Prostate gland (tissue), 2 donors: Measurements from ENCODE around the gene UST. TPM values are rescaled to one million over a fixed set of nuclear protein-coding genes. Genes with fewer than 3 reads are reported as not detected.

Source experiments
- DNase-seq: peaks from one replicate; pipeline ENCODE4 v3.0.0-alpha.2; 2019; ENCODE audit warnings: low spot score
- H3K27ac ChIP-seq, 2 donors: fragments of 200-600 bp; sonication (generic); 2 replicates each; pipeline ENCODE4 v1.5.1; 2017 to 2019
- H3K27me3 ChIP-seq: fragments of 200-600 bp; sonication (generic); replicated peaks from 2 replicates; pipeline ENCODE4 v1.5.1; 2019; ENCODE audit not compliant: insufficient read depth
- H3K36me3 ChIP-seq, 2 donors: fragments of 200-600 bp; sonication (generic); 1 replicate in 1 of 2; 2 replicates in 1 of 2; pipeline versions ENCODE4 v1.5.1 to v1.8.1; 2017 to 2019
- H3K4me1 ChIP-seq: fragments of 200-600 bp; sonication (generic); replicated peaks from 2 replicates; pipeline ENCODE4 v1.5.1; 2019
- H3K4me3 ChIP-seq, 2 donors: fragments of 200-600 bp; sonication (generic); 2 replicates each; pipeline ENCODE4 v1.5.1; 2017 to 2019
- H3K9me3 ChIP-seq: fragments of 200-600 bp; sonication (generic); 2 replicates; pipeline ENCODE4 v1.5.1; 2017
- CTCF ChIP-seq, 4 experiments: fragments of 200-600 bp in 2 of 4; fragments of 450-650 bp in 2 of 4; sonication (generic) in 2 of 4; IDR thresholded peaks; 1 replicate in 3 of 4; 2 replicates in 1 of 4; pipeline ENCODE4 v1.5.1; 2016 to 2019; ENCODE audit warnings: antibody characterized with exemption in 4 of 4, mild to moderate bottlenecking in 2 of 4, moderate library complexity in 2 of 4
- POLR2A ChIP-seq: fragments of 450-650 bp; IDR thresholded peaks from one replicate; pipeline ENCODE4 v1.6.1; 2016; ENCODE audit warnings: antibody characterized with exemption, mild to moderate bottlenecking
- POLR2AphosphoS5 ChIP-seq: sonication (generic); formaldehyde crosslinking; IDR thresholded peaks from one replicate; pipeline ENCODE4 v1.6.1; 2017; ENCODE audit warnings: antibody characterized with exemption
- WGBS: methylation state at CpG from one replicate; pipeline ENCODE4 v1.1.5; 2018; 5-methylcytosine and 5-hydroxymethylcytosine counted together
- intact Hi-C: fragments of 100-400 bp; cut with DNase I; formaldehyde crosslinking; loops from one replicate; pipeline ENCODE4 v1.14.2; 2022
- total RNA-seq, 2 donors: library from RNA; depleted of rRNA; stranded (reverse); fragments of >200 nt; gene quantifications; one replicate each; pipeline ENCODE4 v1.1.0, GENCODE V29; 2016

The UST gene
- total RNA-seq, 2 donors from 2014 or later, result 6.6 to 12.9 TPM

- 64% methylated on average over 5 of the region's 5 CpGs for WGBS
- H3K4me1 ChIP-seq, result no peaks in the 10 kb centered on the region
These were observed 119.9 kb downstream of the UST start for GRCh38 chr6:148866657-148867268.

GRCh38 chr6:148867862-148868261 lies 121.0 kb downstream of the UST start:
- Histone ChIP-seq H3K4me1 (no peaks in the 10 kb centered on the region), H3K4me3 (no peak overlapping the region), H3K9me3 (no peaks in the 10 kb centered on the region), H3K36me3 (no peaks in the 10 kb centered on the region), H3K27ac (no peak overlapping the region), H3K27me3 (no peaks in the 10 kb centered on the region)
- intact Hi-C loops, result no loop called here
- TF ChIP-seq CTCF (IDR thresholded peaks at IDR 0.05), result no peak
- TF ChIP-seq POLR2A, result no peak
- TF ChIP-seq POLR2AphosphoS5, result no peak
- no peak for DNase-seq

More at GRCh38 chr6:148866657-148867268, 119.9 kb downstream of the UST start:
- Histone ChIP-seq H3K36me3 (no peaks in the 10 kb centered on the region), H3K27ac (no peak overlapping the region), H3K9me3 (no peaks in the 10 kb centered on the region), H3K27me3 (no peaks in the 10 kb centered on the region), H3K4me3 (no peak overlapping the region)
- DNase-seq, result no peak
- intact Hi-C loops, result no loop called here
- TF ChIP-seq CTCF (IDR thresholded peaks at IDR 0.05) (no peak), POLR2AphosphoS5 (no peak), POLR2A (no peak)

- Histone ChIP-seq H3K27me3 (no peaks in the 10 kb centered on the region), H3K9me3 (no peaks in the 10 kb centered on the region), H3K27ac (no peak overlapping the region), H3K4me3 (no peak overlapping the region), H3K36me3 (no peaks in the 10 kb centered on the region), H3K4me1 (no peaks in the 10 kb centered on the region)
- TF ChIP-seq POLR2A (no peak), POLR2AphosphoS5 (no peak), CTCF (IDR thresholded peaks at IDR 0.05) (no peak)
- intact Hi-C loops, result no loop called here
- 60% methylated on average over 5 of the region's 5 CpGs for WGBS
- no peak for DNase-seq
These were observed 121.5 kb downstream of the UST start for GRCh38 chr6:148868314-148868713.

- 55% methylated on average over 2 of the region's 2 CpGs for WGBS
- no peak overlapping the region for H3K4me3 ChIP-seq
- no peak for TF ChIP-seq CTCF (IDR thresholded peaks at IDR 0.05)
- no peak for TF ChIP-seq POLR2AphosphoS5
- TF ChIP-seq POLR2A, result no peak
- H3K27ac ChIP-seq, result no peak overlapping the region
- no peaks in the 10 kb centered on the region for H3K9me3 ChIP-seq
- no peak for DNase-seq
- H3K27me3 ChIP-seq, result no peaks in the 10 kb centered on the region
- H3K36me3 ChIP-seq, result no peaks in the 10 kb centered on the region
- no peaks in the 10 kb centered on the region for H3K4me1 ChIP-seq
- intact Hi-C loops, result no loop called here
These were observed 122.1 kb downstream of the UST start for GRCh38 chr6:148868901-148869300.

GRCh38 chr6:148869585-148869984 lies 122.8 kb downstream of the UST start:
- no peak for DNase-seq
- H3K27me3 ChIP-seq, result no peaks in the 10 kb centered on the region
- intact Hi-C loops, result no loop called here
- H3K36me3 ChIP-seq, result no peaks in the 10 kb centered on the region
- no peak overlapping the region for H3K4me3 ChIP-seq
- H3K27ac ChIP-seq, result no peak overlapping the region
- no peaks in the 10 kb centered on the region for H3K4me1 ChIP-seq
- TF ChIP-seq POLR2AphosphoS5 (no peak), POLR2A (no peak), CTCF (IDR thresholded peaks at IDR 0.05) (no peak)
- 67% methylated on average over 7 of the region's 7 CpGs for WGBS
- H3K9me3 ChIP-seq, result no peaks in the 10 kb centered on the region
